SK-N-SH (cell line): ENCODE measurements around the gene PARD3. TPM values are rescaled to one million over a fixed set of nuclear protein-coding genes. Genes with fewer than 3 reads are reported as not detected.

Source experiments
- CTCF ChIA-PET: fragments of 300-600, 350-600 bp; formaldehyde crosslinking; extraction: SDS; loops from one replicate; lab custom pipeline; 2021; lab: Yijun Ruan, JAX
- POLR2A ChIA-PET: fragments of 350-600 bp; sonication (Branson Sonifier 250); formaldehyde crosslinking; extraction: SDS; loops from one replicate; lab custom pipeline; 2020; ENCODE audit warnings: antibody characterized with exemption, inconsistent platforms; lab: Yijun Ruan, JAX
- DNase-seq: peaks from one replicate; pipeline ENCODE4 v3.0.0; 2012
- H2AFZ ChIP-seq: fragments of 200-600 bp; sonication (generic); 2 replicates; pipeline ENCODE4 v1.8.1; 2016; ENCODE audit warnings: antibody characterized with exemption, mild to moderate bottlenecking, low read depth
- H3F3A ChIP-seq: fragments of 200-600 bp; sonication (generic); replicated peaks from 2 replicates; pipeline ENCODE3; 2016; ENCODE audit warnings: antibody characterized with exemption, mild to moderate bottlenecking; ENCODE audit not compliant: insufficient read depth
- H3K27ac ChIP-seq, 2 experiments: fragments of 200-500 bp in 1 of 2; fragments of 200-600 bp in 1 of 2; sonication (Bioruptor generic) in 1 of 2; sonication (generic), shearing (Covaris generic) in 1 of 2; 2 replicates each; pipeline versions ENCODE4 v1.5.1 to v1.6.1; 2014 to 2016; ENCODE audit warnings: low read depth in 2 of 2, inconsistent platforms in 1 of 2, low read length in 1 of 2, mild to moderate bottlenecking in 1 of 2, mixed read lengths in 1 of 2
- H3K27me3 ChIP-seq: fragments of 200-600 bp; sonication (generic), shearing (Covaris generic); 2 replicates; pipeline ENCODE4 v1.6.1; 2016; ENCODE audit warnings: mixed run types; ENCODE audit not compliant: insufficient read depth
- H3K36me3 ChIP-seq, 2 experiments: fragments of 200-500 bp in 1 of 2; fragments of 200-600 bp in 1 of 2; sonication (Bioruptor generic) in 1 of 2; sonication (generic) in 1 of 2; replicated peaks in 1 of 2; 2 replicates each; pipeline versions ENCODE3 to v1.5.1; 2014 to 2016; ENCODE audit warnings: low read length in 1 of 2, mild to moderate bottlenecking in 1 of 2; ENCODE audit not compliant: insufficient read depth in 2 of 2, control insufficient read depth in 1 of 2
- H3K4me1 ChIP-seq, 2 experiments: fragments of 200-500 bp in 1 of 2; fragments of 200-600 bp in 1 of 2; sonication (Bioruptor generic) in 1 of 2; sonication (generic), shearing (Covaris generic) in 1 of 2; 2 replicates each; pipeline versions ENCODE4 v1.5.1 to v1.6.1; 2014 to 2016; ENCODE audit warnings: low read depth in 1 of 2, low read length in 1 of 2, mixed run types in 1 of 2; ENCODE audit not compliant: insufficient read depth in 2 of 2, control insufficient read depth in 1 of 2
- H3K4me2 ChIP-seq: fragments of 200-600 bp; sonication (generic), shearing (Covaris generic); 2 replicates; pipeline ENCODE4 v1.6.1; 2017; ENCODE audit warnings: mixed run types
- H3K4me3 ChIP-seq, 2 experiments: fragments of 200-500 bp in 1 of 2; fragments of 200-600 bp in 1 of 2; sonication (Bioruptor generic) in 1 of 2; sonication (generic), shearing (Covaris generic) in 1 of 2; 2 replicates each; pipeline versions ENCODE4 v1.5.1 to v1.8.1; 2014 to 2016; ENCODE audit warnings: low read depth in 2 of 2, inconsistent platforms in 1 of 2, low read length in 1 of 2, mild to moderate bottlenecking in 1 of 2, mixed read lengths in 1 of 2, moderate library complexity in 1 of 2
- H3K79me2 ChIP-seq: fragments of 200-600 bp; sonication (generic); 2 replicates; pipeline ENCODE4 v1.8.1; 2017; ENCODE audit warnings: mild to moderate bottlenecking; ENCODE audit not compliant: insufficient read depth
- H3K9ac ChIP-seq: fragments of 200-600 bp; sonication (generic); 2 replicates; pipeline ENCODE4 v1.6.1; 2017; ENCODE audit warnings: mixed run types
- H3K9me2 ChIP-seq: fragments of 200-600 bp; sonication (generic); 2 replicates; pipeline ENCODE4 v1.6.1; 2017; ENCODE audit warnings: mixed run types
- H3K9me3 ChIP-seq: fragments of 200-600 bp; sonication (generic); 2 replicates; pipeline ENCODE4 v1.6.1; 2017; ENCODE audit warnings: mixed run types, mild to moderate bottlenecking, moderate library complexity
- H4K20me1 ChIP-seq: fragments of 200-600 bp; sonication (generic); 2 replicates; pipeline ENCODE4 v1.6.1; 2017; ENCODE audit warnings: mild to moderate bottlenecking, mixed run types; ENCODE audit not compliant: insufficient read depth
- CHD2 ChIP-seq: fragments of 150-350 bp; IDR thresholded peaks from 2 replicates; pipeline ENCODE4 v1.6.1; 2018; ENCODE audit warnings: low read length; ENCODE audit not compliant: partially characterized antibody
- EP300 ChIP-seq, 2 experiments: IDR thresholded peaks; 2 replicates each; pipeline versions ENCODE4 v1.4.0 to v1.6.1; 2012; ENCODE audit warnings: borderline replicate concordance in 1 of 2, low read depth in 1 of 2, low read length in 1 of 2
- FOXJ3 ChIP-seq: sonication (generic); formaldehyde crosslinking; IDR thresholded peaks from 2 replicates; pipeline ENCODE4 v1.5.1; 2020; ENCODE audit warnings: mild to moderate bottlenecking, missing genetic modification reagents
- GATA2 ChIP-seq: sonication (generic); formaldehyde crosslinking; IDR thresholded peaks from 2 replicates; pipeline ENCODE4 v1.5.0; 2020; ENCODE audit warnings: mild to moderate bottlenecking, missing genetic modification reagents
- IRF3 ChIP-seq: fragments of 150-350 bp; IDR thresholded peaks from 2 replicates; pipeline ENCODE4 v1.6.1; 2016; ENCODE audit warnings: mild to moderate bottlenecking, low read depth, low read length
- JUND ChIP-seq: IDR thresholded peaks from 2 replicates; pipeline ENCODE4 v1.4.0; 2012
- MEF2A ChIP-seq: IDR thresholded peaks from 2 replicates; pipeline ENCODE4 v1.4.0; 2012; ENCODE audit warnings: low read depth, borderline replicate concordance
- NFIC ChIP-seq: IDR thresholded peaks from 2 replicates; pipeline ENCODE4 v1.4.0; 2012; ENCODE audit warnings: borderline replicate concordance
- PBX3 ChIP-seq: IDR thresholded peaks from 2 replicates; pipeline ENCODE4; 2012
- RCOR1 ChIP-seq: fragments of 150-350 bp; IDR thresholded peaks from 2 replicates; pipeline ENCODE4 v1.6.1; 2017; ENCODE audit warnings: antibody characterized with exemption, low read length
- REST ChIP-seq: IDR thresholded peaks from 2 replicates; pipeline ENCODE4 v1.6.1; 2012; ENCODE audit warnings: mild to moderate bottlenecking, low read depth, low read length, moderate library complexity
- RFX5 ChIP-seq: IDR thresholded peaks from 2 replicates; pipeline ENCODE4 v1.6.1; 2012; ENCODE audit warnings: mild to moderate bottlenecking, improper control_type of control experiment, low read length
- RXRA ChIP-seq: IDR thresholded peaks from 2 replicates; pipeline ENCODE4 v1.4.0; 2012; ENCODE audit warnings: low read depth, mild to moderate bottlenecking, borderline replicate concordance
- SIN3A ChIP-seq: IDR thresholded peaks from 2 replicates; pipeline ENCODE4 v1.6.1; 2012; ENCODE audit warnings: low read depth, mild to moderate bottlenecking, low read length, moderate library complexity, borderline replicate concordance
- SMC3 ChIP-seq: IDR thresholded peaks from 2 replicates; pipeline ENCODE4 v1.6.1; 2012; ENCODE audit warnings: low read depth, low read length, improper control_type of control experiment
- TAF1 ChIP-seq: IDR thresholded peaks from 2 replicates; pipeline ENCODE4 v1.6.1; 2012; ENCODE audit warnings: low read depth, mild to moderate bottlenecking, low read length, moderate library complexity, borderline replicate concordance
- USF1 ChIP-seq: IDR thresholded peaks from 2 replicates; pipeline ENCODE4 v1.4.0; 2012; ENCODE audit warnings: low read depth, borderline replicate concordance
- USF2 ChIP-seq: fragments of 150-350 bp; IDR thresholded peaks from 2 replicates; pipeline ENCODE4 v1.6.1; 2017; ENCODE audit warnings: antibody characterized with exemption, low read length, low read depth, borderline replicate concordance
- YY1 ChIP-seq: IDR thresholded peaks from 2 replicates; pipeline ENCODE4 v1.4.0; 2012; ENCODE audit warnings: low read depth, mild to moderate bottlenecking
- WGBS: methylation state at CpG from one replicate; pipeline ENCODE4 v1.1.6; 2017; ENCODE audit warnings: low lambda C conversion rate; 5-methylcytosine and 5-hydroxymethylcytosine counted together
- polyA plus RNA-seq, 3 experiments: library from polyadenylated mRNA; depleted of rRNA; stranded (reverse); fragments of >200 nt; gene quantifications; 2 replicates each; pipeline ENCODE4 v1.2.3, GENCODE V29; 2012

PARD3 gene
- polyA plus RNA-seq, 1 of the 3 experiments (the other 2 are of a cell fraction): 29.4 TPM

GRCh38 chr10:34256216-34256615 lies 558.9 kb downstream of the PARD3 start:
- no peak overlapping the region for H3K4me3 ChIP-seq
- no peak overlapping the region for H2AFZ ChIP-seq
- no peaks in the 10 kb centered on the region for H3K27me3 ChIP-seq
- H3K9me3 ChIP-seq: no peaks in the 10 kb centered on the region
- H3K9me2 ChIP-seq: no peaks in the 10 kb centered on the region
- peaks cover 0 to 8% of the 10 kb centered on the region in 2 experiments; a peak in 2 of 4 replicates for H3K4me1 ChIP-seq
- DNase-seq: no peak
- H3K9ac ChIP-seq: no peak overlapping the region
- H3F3A ChIP-seq: no peaks in the 10 kb centered on the region
- H4K20me1 ChIP-seq: no peaks in the 10 kb centered on the region
- ChIA-PET CTCF (no interaction called here), POLR2A (no interaction called here)
- peaks cover 0 to 5% of the 10 kb centered on the region in 2 experiments for H3K36me3 ChIP-seq
- TF ChIP-seq MEF2A (no peak), GATA2 (CRISPR knock-in tag) (no peak), JUND (no peak)
- 93% methylated on average over 4 of the region's 4 CpGs for WGBS
- no peak overlapping the region for H3K27ac ChIP-seq
- H3K79me2 ChIP-seq: no peaks in the 10 kb centered on the region
- no peak overlapping the region for H3K4me2 ChIP-seq

GRCh38 chr10:34255035-34255434 lies 560.1 kb downstream of the PARD3 start:
- Histone ChIP-seq H3K9ac (no peak overlapping the region), H3K79me2 (no peaks in the 10 kb centered on the region), H3K36me3 (peaks cover 0 to 5% of the 10 kb centered on the region in 2 experiments), H3F3A (no peaks in the 10 kb centered on the region), H3K9me2 (no peaks in the 10 kb centered on the region), H2AFZ (no peak overlapping the region), H4K20me1 (no peaks in the 10 kb centered on the region), H3K4me2 (0 out of 2 replicates have a peak overlapping the region, but pooled peaks have one; percentile 22), H3K27ac (peak overlapping the region in 1 of 2 experiments; percentile 12; a peak in 1 of 4 replicates), H3K4me3 (no peak overlapping the region), H3K4me1 (peaks cover 0 to 8% of the 10 kb centered on the region in 2 experiments; a peak in 2 of 4 replicates), H3K9me3 (no peaks in the 10 kb centered on the region), H3K27me3 (no peaks in the 10 kb centered on the region)
- CTCF ChIA-PET: interaction anchor here (0.7 kb wide), 1 partner anchor 9 kb away, joined by 3 read pairs; no protein-coding TSS in a partner anchor
- no peak for TF ChIP-seq REST
- TF ChIP-seq EP300 (IDR thresholded peaks at IDR 0.05; ENCODE audit: borderline replicate concordance in 1 of 2, low read depth in 1 of 2, low read length in 1 of 2): no peak
- TF ChIP-seq SMC3: no peak
- no peak for TF ChIP-seq USF1
- TF ChIP-seq FOXJ3 (CRISPR knock-in tag): no peak
- TF ChIP-seq PBX3: no peak
- TF ChIP-seq YY1: no peak
- no peak for TF ChIP-seq SIN3A
- TF ChIP-seq IRF3: no peak
- TF ChIP-seq RXRA: no peak
- TF ChIP-seq NFIC: no peak
- TF ChIP-seq CHD2: no peak
- TF ChIP-seq TAF1: no peak
- TF ChIP-seq RFX5: no peak
- no peak for TF ChIP-seq USF2
- TF ChIP-seq RCOR1: no peak
- TF ChIP-seq GATA2 (CRISPR knock-in tag): no peak
- 78% methylated on average over 3 of the region's 3 CpGs for WGBS
- POLR2A ChIA-PET: no interaction called here
- no peak for DNase-seq
